GM21786 (cell line): ENCODE measurements around the gene ZNF33B.
"Not testable (repeated sequence)": the region's sequence is repeated elsewhere in the genome, so short reads cannot be mapped to it uniquely, and the experiment has no call there.

Source experiments
- ATAC-seq: cut with Tn5 transposase; IDR thresholded peaks from one replicate; pipeline ENCODE4 v1.9.1; 2021; ENCODE audit not compliant: unreplicated experiment

The ZNF33B gene

GRCh38 chr10:42638055-42638820, at the start of gene ZNF33B:
Gene ZNF33B (minus strand): TSS chr10:42638570. CDS start chr10:42636928, 1,642 bp downstream.
- ATAC-seq: peak; percentile 91

GRCh38 chr10:42684517-42684916, 46.1 kb upstream of the ZNF33B start:
- no peak for ATAC-seq

- no peak for ATAC-seq
These were observed 41.9 kb upstream of the ZNF33B start for GRCh38 chr10:42680267-42680666.

- ATAC-seq: not testable (repeated sequence)
These were observed 27.0 kb upstream of the ZNF33B start for GRCh38 chr10:42665181-42665979.

- ATAC-seq: no peak
These were observed 16.0 kb upstream of the ZNF33B start for GRCh38 chr10:42654419-42654818.

DNA sequence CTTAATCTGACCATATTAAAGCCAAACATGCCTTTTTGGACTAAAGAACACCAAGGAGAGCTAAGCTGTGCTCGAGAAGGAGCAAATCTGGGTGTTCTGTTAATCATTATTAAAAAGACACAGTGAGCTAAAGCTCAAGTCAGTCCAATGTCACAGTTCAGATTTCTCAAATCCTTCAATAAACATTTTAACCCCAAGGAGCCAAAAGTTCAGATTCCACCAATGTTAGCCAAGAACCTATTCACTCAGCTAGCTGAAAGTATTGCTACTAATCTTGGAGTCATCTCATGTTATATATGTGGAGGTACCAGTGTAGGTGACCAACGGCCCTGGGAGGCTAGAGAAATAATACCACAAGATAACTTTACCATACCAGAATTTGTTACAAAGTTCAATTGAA, 14.5 kb upstream of the ZNF33B start:
- no peak for ATAC-seq

GRCh38 chr10:42650374-42650773, 12.0 kb upstream of the ZNF33B start:
- ATAC-seq: no peak

DNA sequence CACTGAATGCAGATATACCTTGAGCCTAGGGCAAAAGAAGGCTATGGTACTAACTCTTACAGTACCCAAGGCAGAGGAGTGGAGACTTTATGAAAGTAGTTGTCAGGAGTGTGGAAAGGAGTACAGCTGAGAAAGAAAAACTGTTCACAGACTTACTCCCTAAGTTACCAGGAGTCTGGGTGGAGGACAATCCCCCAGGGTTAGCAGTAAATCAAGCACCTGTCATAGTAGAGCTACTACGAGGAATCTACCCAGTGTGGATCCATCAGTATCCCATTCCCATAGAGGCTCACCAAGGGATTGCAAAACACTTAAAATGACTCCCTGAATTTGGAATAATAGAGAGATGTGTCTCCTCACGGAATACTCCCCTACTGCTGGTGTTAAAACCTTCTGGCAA, 10.1 kb upstream of the ZNF33B start:
- no peak for ATAC-seq

DNA sequence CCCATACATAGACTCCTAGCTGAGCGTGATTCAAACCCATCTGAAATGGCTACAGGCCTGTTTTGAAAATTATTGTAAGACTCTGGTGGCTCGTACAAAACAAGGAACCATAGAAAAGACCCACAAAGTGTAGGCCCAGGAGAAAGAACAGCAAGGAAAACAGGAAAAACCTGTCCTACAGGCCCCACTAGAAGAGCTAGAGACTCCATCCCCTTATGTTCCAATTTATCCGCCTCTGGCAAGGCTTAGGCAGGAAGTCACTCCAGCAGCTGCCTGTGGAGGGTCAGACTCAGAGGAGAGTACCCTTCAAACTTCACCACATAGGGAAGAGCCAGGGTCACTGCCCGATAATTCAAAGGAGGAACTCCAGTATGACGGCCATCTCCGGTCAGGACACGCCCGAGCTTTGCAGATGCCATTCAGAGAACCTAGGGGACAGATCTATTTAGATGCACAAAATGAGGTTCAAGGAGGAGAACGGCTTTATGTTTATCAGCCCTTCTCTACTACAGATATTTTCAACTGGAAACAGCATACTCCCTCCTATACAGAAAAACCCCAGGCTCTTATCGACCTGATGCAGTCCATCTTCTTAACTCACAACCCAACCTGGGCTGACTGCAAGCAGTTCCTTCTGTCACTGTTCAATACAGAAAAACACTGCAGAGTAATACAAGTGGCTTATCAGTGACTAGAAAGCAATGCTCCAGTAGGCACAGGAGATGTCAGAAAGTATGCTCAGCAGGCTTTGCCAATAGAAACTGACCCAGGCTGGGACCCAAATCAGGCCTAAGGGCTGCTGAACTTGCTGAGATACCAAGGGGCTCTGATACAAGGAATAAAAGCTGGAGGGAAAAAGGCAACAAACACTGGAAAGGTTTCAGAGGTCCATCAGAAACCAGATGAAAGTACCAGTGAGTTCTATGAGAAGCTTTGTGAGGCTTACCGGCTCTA, 8.6 kb upstream of the ZNF33B start:
- no peak for ATAC-seq

GRCh38 chr10:42646214-42646613, 7.8 kb upstream of the ZNF33B start:
- ATAC-seq: no peak

DNA sequence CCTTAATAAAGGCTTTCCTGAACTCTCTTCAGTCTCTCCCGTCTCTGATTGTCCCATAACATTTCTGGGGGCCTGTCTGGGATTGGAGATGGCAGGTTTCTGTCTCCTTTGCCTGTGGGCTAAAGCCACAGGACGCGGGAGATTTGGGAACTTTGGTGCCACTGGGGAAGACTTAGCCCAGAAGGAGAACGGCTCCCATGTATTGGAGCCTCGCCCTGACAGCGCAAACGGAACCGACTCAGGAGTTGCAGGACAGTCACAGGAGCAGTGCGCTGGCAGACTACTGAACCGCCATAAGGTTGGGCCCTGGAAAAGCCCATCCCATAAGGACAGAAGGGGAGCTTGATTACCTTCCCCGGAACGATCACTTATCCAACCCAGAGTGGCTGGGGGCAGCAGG, 7.1 kb upstream of the ZNF33B start:
- ATAC-seq: no peak

GRCh38 chr10:42645103-42645502, 6.7 kb upstream of the ZNF33B start:
- ATAC-seq: no peak

GRCh38 chr10:42640610-42641229, 2.4 kb upstream of the ZNF33B start:
- ATAC-seq: no peak

DNA sequence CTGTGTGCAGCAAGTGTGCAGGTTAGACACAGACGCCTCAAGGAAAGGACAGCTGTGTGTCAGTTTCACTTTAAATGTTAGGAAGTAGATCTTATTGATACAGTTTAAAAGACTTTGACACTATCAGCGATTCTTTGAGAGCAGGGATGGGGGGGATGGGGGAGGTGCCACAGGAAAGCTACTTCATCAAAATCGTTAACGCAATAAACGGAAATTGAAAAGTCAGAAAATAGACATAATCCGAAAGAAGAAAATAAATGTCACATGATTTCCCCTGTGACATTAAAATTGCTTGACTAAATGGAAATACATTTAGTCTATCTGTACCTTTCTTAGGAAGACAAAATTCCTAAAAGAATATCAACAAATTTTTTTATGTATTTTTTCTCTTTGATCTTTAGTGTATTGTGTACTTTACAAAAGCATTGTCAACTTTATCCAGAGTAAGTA, 476 bp upstream of the ZNF33B start:
- no peak for ATAC-seq

DNA sequence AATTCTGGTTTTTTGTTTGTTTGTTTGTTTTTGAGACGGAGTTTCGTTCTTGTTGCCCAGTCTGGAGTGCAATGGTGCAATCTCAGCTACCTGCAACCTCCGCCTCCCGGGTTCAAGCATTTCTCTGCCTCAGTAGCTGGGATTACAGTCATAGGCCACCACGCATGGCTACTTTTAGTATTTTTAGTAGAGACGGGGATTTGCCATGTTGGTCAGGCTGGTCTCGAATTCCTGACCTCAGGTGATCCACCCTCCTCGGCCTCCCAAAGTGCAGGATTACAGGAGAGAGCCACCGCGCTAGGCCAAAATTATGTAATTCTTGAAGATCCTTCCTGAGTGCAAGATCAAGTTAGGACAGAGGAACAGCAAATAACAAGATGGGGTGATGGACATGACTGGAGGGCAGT, 719 bp downstream of the ZNF33B start:
- no peak for ATAC-seq

- no peak for ATAC-seq
These were observed 1.2 kb downstream of the ZNF33B start for GRCh38 chr10:42637142-42637541.

GRCh38 chr10:42635098-42635497, 3.3 kb downstream of the ZNF33B start:
- no peak for ATAC-seq

- no peak for ATAC-seq
These were observed 5.8 kb downstream of the ZNF33B start for GRCh38 chr10:42632564-42632963.

DNA sequence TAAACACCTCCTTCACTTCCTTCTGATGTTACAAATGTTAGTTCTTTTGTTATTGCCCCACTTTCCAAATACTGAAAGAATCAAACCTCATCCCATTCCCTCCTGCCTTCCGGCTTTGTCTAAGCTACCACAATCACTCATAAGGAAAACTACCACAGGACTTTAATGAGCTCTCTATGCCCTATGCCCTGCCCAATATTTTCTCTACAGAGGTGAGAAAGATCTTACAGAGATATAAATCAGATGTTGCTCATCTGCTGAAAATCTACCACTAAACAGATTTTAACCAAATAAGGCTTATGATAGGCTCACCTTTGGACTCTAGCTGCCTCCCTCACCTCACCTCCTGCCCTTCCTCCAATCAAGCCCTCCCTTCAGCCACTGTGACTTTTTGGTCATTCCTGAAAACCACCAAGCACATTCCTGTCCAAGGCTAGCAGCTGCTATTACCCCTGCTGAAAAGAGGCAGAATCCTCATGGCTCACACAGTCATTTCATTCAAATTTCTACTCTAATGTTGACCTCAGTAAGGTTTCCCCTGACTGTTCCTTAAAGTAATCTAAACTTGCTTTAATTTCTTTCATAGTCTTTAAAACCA, 7.7 kb downstream of the ZNF33B start:
- ATAC-seq: no peak

GRCh38 chr10:42623929-42624328, 14.4 kb downstream of the ZNF33B start:
- ATAC-seq: no peak
